ENCODE measurements around the gene AZGP1.

GRCh38 chr7:100011516-100011915, 35.7 kb upstream of the AZGP1 start:
- TF ChIP-seq CTCF (IDR thresholded peaks at IDR 0.05; ENCODE audit: borderline replicate concordance, extremely low read depth, low read length, poor library complexity, severe bottlenecking): no peak
- no peak for TF ChIP-seq EZH2 (IDR thresholded peaks at IDR 0.05; ENCODE audit: borderline replicate concordance, low read depth, low read length, severe bottlenecking)

All from DND-41 (cell line).